ENCODE results near the gene PON2. TPM values are rescaled to one million over a fixed set of nuclear protein-coding genes. Genes with fewer than 3 reads are reported as not detected.

Gene PON2
- total and polyA plus RNA-seq, 2 of the 8 experiments (the other 6 are each of a cell fraction or from before 2014, with no cell fraction given) = 20.6 to 31.0 TPM

- TF ChIP-seq TCF12 (IDR thresholded peaks at IDR 0.05; ENCODE audit: low read depth, low read length) (no peak), CEBPB (IDR thresholded peaks at IDR 0.05; ENCODE audit: low read depth, low read length) (no peak), JUN (IDR thresholded peaks at IDR 0.05; ENCODE audit: low read depth, low read length) (no peak), CHD1 (IDR thresholded peaks at IDR 0.05; ENCODE audit: low read depth, low read length) (no peak)
These were observed 38.6 kb upstream of the PON2 start (continued) for GRCh38 chr7:95473276-95473985.
